HCT116 (cell line): ENCODE measurements around the gene GAK. TPM values are rescaled to one million over a fixed set of nuclear protein-coding genes. Genes with fewer than 3 reads are reported as not detected.

Experiments used
- ATAC-seq: fragments of 200-7000 bp; cut with Tn5 transposase; 2 replicates; pipeline ENCODE4 v1.9.1; 2020; ENCODE audit warnings: mild to moderate bottlenecking, moderate library complexity
- BruUV-seq: library from RNA; stranded (reverse); fragments of 400-500 nt; replicated peaks from 2 replicates; lab custom pipeline; 2021; lab: Mats Ljungman, UMichigan
- CTCF ChIA-PET: fragments of 300-600 bp; sonication (Branson Sonifier 250); formaldehyde crosslinking; loops from one replicate; lab custom pipeline; 2021; ENCODE audit warnings: antibody characterized with exemption; lab: Charles Lee
- POLR2A ChIA-PET: fragments of 300-600, 350-600 bp; sonication (Branson Sonifier 250); formaldehyde crosslinking; loops from one replicate; lab custom pipeline; 2021; ENCODE audit warnings: antibody characterized with exemption; lab: Charles Lee
- RAD21 ChIA-PET, 2 experiments: fragments of 300-600 bp; sonication (Branson Sonifier 250); formaldehyde crosslinking; loops; one replicate each; lab custom pipeline; 2023; ENCODE audit warnings: low total read pairs in 2 of 2; ENCODE audit not compliant: uncharacterized antibody in 2 of 2, unreplicated experiment in 2 of 2, low non-redundant PET in 1 of 2; lab: Charles Lee
- DNase-seq: peaks from one replicate; pipeline ENCODE4 v3.0.0-alpha.2; 2010; ENCODE audit warnings: low read depth, low spot score
- H2AFZ ChIP-seq: fragments of 200-600 bp; shearing (Covaris generic), sonication (generic); 2 replicates; pipeline ENCODE4 v1.6.1; 2017; ENCODE audit warnings: low read depth, mixed run types, mixed read lengths, antibody characterized with exemption, low read length; ENCODE audit not compliant: poor library complexity, severe bottlenecking
- H3K27ac ChIP-seq: 2 replicates; pipeline ENCODE4 v1.5.1; 2012; ENCODE audit warnings: low read depth, low read length
- H3K27me3 ChIP-seq: fragments of 200-600 bp; sonication (generic); 2 replicates; pipeline ENCODE4 v1.6.1; 2016; ENCODE audit warnings: mixed run types, low read length, mixed read lengths; ENCODE audit not compliant: insufficient read depth
- H3K36me3 ChIP-seq, 2 experiments: fragments of 200-500 bp in 1 of 2; fragments of 200-600 bp in 1 of 2; sonication (Bioruptor generic) in 1 of 2; sonication (generic) in 1 of 2; 2 replicates each; pipeline versions ENCODE4 v1.5.1 to v1.6.1; 2014 to 2016; ENCODE audit warnings: low read length in 2 of 2, inconsistent platforms in 1 of 2, mixed read lengths in 1 of 2, mixed run types in 1 of 2; ENCODE audit not compliant: insufficient read depth in 2 of 2, control insufficient read depth in 1 of 2
- H3K4me1 ChIP-seq, 2 experiments: fragments of 200-600 bp in 1 of 2; sonication (generic) in 1 of 2; 2 replicates each; pipeline versions ENCODE4 v1.5.1 to v1.6.1; 2012 to 2017; ENCODE audit warnings: low read length in 2 of 2, inconsistent platforms in 1 of 2, mild to moderate bottlenecking in 1 of 2, mixed read lengths in 1 of 2, mixed run types in 1 of 2, moderate library complexity in 1 of 2; ENCODE audit not compliant: insufficient read depth in 2 of 2, control insufficient read depth in 1 of 2
- H3K4me2 ChIP-seq: fragments of 200-600 bp; sonication (generic); 2 replicates; pipeline ENCODE4 v1.6.1; 2017; ENCODE audit warnings: mixed run types, low read length, mixed read lengths
- H3K4me3 ChIP-seq, 2 experiments: fragments of 200-600 bp in 1 of 2; sonication (generic) in 1 of 2; replicated peaks in 1 of 2; 2 replicates each; pipeline ENCODE4 v1.5.1; 2011 to 2016; ENCODE audit warnings: low read length in 2 of 2, control low read depth in 1 of 2, low read depth in 1 of 2, mild to moderate bottlenecking in 1 of 2, mixed read lengths in 1 of 2, mixed run types in 1 of 2
- H3K79me2 ChIP-seq: fragments of 200-600 bp; sonication (generic); 2 replicates; pipeline ENCODE4 v1.6.1; 2017; ENCODE audit warnings: mild to moderate bottlenecking, mixed run types, low read length, moderate library complexity, mixed read lengths; ENCODE audit not compliant: insufficient read depth
- H3K9ac ChIP-seq: fragments of 200-600 bp; sonication (generic); 2 replicates; pipeline ENCODE4 v1.6.1; 2016; ENCODE audit warnings: low read length, mixed read lengths
- H3K9me2 ChIP-seq: fragments of 200-600 bp; sonication (generic), shearing (Covaris generic); 2 replicates; pipeline ENCODE4 v1.6.1; 2017; ENCODE audit warnings: mixed run types, mild to moderate bottlenecking, moderate library complexity; ENCODE audit not compliant: insufficient read depth
- H3K9me3 ChIP-seq, 2 experiments: fragments of 200-500 bp in 1 of 2; fragments of 200-600 bp in 1 of 2; sonication (Bioruptor generic) in 1 of 2; sonication (generic) in 1 of 2; 2 replicates each; pipeline ENCODE4 v1.6.1; 2014 to 2017; ENCODE audit warnings: low read length in 2 of 2, mixed read lengths in 2 of 2, inconsistent platforms in 1 of 2, low read depth in 1 of 2, mild to moderate bottlenecking in 1 of 2, mixed run types in 1 of 2, moderate library complexity in 1 of 2; ENCODE audit not compliant: control insufficient read depth in 1 of 2, insufficient read depth in 1 of 2
- H4K20me1 ChIP-seq: fragments of 200-600 bp; sonication (generic), shearing (Covaris generic); 2 replicates; pipeline ENCODE4 v1.6.1; 2017; ENCODE audit warnings: mixed run types, mild to moderate bottlenecking, moderate library complexity; ENCODE audit not compliant: insufficient read depth
- CBX3 ChIP-seq: IDR thresholded peaks from 2 replicates; pipeline ENCODE4 v1.6.1; 2012; ENCODE audit warnings: low read depth
- EGR1 ChIP-seq: IDR thresholded peaks from 2 replicates; pipeline ENCODE4 v1.6.1; 2012; ENCODE audit warnings: low read depth
- ELF1 ChIP-seq: IDR thresholded peaks from 2 replicates; pipeline ENCODE4 v1.6.1; 2012; ENCODE audit warnings: low read depth, borderline replicate concordance
- EZH2 ChIP-seq: fragments of 200-600 bp; sonication (generic); IDR thresholded peaks from 2 replicates; pipeline ENCODE4 v1.6.1; 2017; ENCODE audit warnings: antibody characterized with exemption, mixed run types
- EZH2phosphoT487 ChIP-seq: fragments of 200-600 bp; IDR thresholded peaks from 2 replicates; pipeline ENCODE4 v1.6.1; 2018; ENCODE audit warnings: antibody characterized with exemption, borderline replicate concordance
- FOSL1 ChIP-seq: IDR thresholded peaks from 2 replicates; pipeline ENCODE4 v1.6.1; 2012; ENCODE audit warnings: low read depth
- POLR2A ChIP-seq: IDR thresholded peaks from 2 replicates; pipeline ENCODE4 v1.7.0; 2011; ENCODE audit warnings: borderline replicate concordance; ENCODE audit not compliant: insufficient read depth, insufficient read length; ENCODE audit errors: extremely low read depth
- SRF ChIP-seq: IDR thresholded peaks from 2 replicates; pipeline ENCODE4 v1.6.1; 2012; ENCODE audit warnings: low read depth
- TCF7L2 ChIP-seq: IDR thresholded peaks from 2 replicates; pipeline ENCODE4 v1.7.0; 2011; ENCODE audit warnings: borderline replicate concordance, inconsistent platforms; ENCODE audit not compliant: insufficient read depth, insufficient read length; ENCODE audit errors: extremely low read depth
- YY1 ChIP-seq: IDR thresholded peaks from 2 replicates; pipeline ENCODE4 v1.6.1; 2011; ENCODE audit warnings: low read length, low read depth, moderate library complexity, mild to moderate bottlenecking; ENCODE audit not compliant: insufficient replicate concordance; ENCODE audit errors: extremely low read depth
- intact Hi-C: fragments of 100-400 bp; cut with micrococcal nuclease; formaldehyde crosslinking; loops from 2 replicates; pipeline ENCODE4 v1.10.0; 2022
- total RNA-seq: library from RNA; stranded (reverse); gene quantifications from one replicate; pipeline ENCODE4 v1.2.1, GENCODE V29; 2021; ENCODE audit not compliant: unreplicated experiment
- TF ChIP-seq, protein P1 (sequence below): IDR thresholded peaks from 2 replicates; pipeline ENCODE4 v1.6.1; 2012
- TF ChIP-seq, protein P2 (sequence below): IDR thresholded peaks from 2 replicates; pipeline ENCODE4 v1.6.1; 2011; ENCODE audit warnings: mild to moderate bottlenecking, low read length, moderate library complexity; ENCODE audit not compliant: insufficient replicate concordance; ENCODE audit errors: extremely low read depth
- TF ChIP-seq, protein P3 (sequence below): IDR thresholded peaks from 2 replicates; pipeline ENCODE4 v1.6.1; 2012

The GAK gene
- total RNA-seq, 1 experiment from 2014 or later: 123 TPM

DNA sequence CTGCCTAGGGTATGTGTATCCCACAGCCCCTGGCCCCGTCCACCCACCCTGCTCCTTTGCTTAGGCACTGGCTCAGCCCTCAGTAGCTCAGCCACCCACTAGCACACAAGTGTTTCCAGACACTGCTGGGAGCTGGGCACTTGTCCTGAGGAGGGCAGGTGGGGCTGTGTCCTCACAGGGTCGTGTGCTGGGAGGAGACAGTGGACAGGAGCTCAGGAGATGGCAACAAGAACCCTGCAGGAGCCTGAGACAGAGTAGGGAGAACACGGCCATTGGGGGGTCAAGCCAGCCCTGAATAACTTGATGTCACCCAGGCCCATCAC, 100.7 kb downstream of the GAK start:
- no peak overlapping the region for H3K9ac ChIP-seq
- intact Hi-C loops: no loop called here
- no TSS peak for BruUV-seq

More for the DNA sequence above, 100.7 kb downstream of the GAK start:
- no peak overlapping the region for H3K4me3 ChIP-seq
- no peaks in the 10 kb centered on the region for H3K79me2 ChIP-seq
- DNase-seq: no peak
- H3K36me3 ChIP-seq: no peaks in the 10 kb centered on the region
- no peak overlapping the region for H2AFZ ChIP-seq
- 0 out of 4 replicates have a peak, but pooled peaks cover 0 to 3% of the 10 kb centered on the region in 2 experiments for H3K4me1 ChIP-seq
- CTCF ChIA-PET: no interaction called here
- H4K20me1 ChIP-seq: no peaks in the 10 kb centered on the region
- POLR2A ChIA-PET: no interaction called here
- H3K4me2 ChIP-seq: no peak overlapping the region
- H3K27ac ChIP-seq: no peak overlapping the region
- H3K9me2 ChIP-seq: no peaks in the 10 kb centered on the region
- TF ChIP-seq, protein P1, sequence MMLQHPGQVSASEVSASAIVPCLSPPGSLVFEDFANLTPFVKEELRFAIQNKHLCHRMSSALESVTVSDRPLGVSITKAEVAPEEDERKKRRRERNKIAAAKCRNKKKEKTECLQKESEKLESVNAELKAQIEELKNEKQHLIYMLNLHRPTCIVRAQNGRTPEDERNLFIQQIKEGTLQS: no peak
- TF ChIP-seq, protein P2, sequence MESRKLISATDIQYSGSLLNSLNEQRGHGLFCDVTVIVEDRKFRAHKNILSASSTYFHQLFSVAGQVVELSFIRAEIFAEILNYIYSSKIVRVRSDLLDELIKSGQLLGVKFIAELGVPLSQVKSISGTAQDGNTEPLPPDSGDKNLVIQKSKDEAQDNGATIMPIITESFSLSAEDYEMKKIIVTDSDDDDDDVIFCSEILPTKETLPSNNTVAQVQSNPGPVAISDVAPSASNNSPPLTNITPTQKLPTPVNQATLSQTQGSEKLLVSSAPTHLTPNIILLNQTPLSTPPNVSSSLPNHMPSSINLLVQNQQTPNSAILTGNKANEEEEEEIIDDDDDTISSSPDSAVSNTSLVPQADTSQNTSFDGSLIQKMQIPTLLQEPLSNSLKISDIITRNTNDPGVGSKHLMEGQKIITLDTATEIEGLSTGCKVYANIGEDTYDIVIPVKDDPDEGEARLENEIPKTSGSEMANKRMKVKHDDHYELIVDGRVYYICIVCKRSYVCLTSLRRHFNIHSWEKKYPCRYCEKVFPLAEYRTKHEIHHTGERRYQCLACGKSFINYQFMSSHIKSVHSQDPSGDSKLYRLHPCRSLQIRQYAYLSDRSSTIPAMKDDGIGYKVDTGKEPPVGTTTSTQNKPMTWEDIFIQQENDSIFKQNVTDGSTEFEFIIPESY: no peak
- TF ChIP-seq, protein P3, sequence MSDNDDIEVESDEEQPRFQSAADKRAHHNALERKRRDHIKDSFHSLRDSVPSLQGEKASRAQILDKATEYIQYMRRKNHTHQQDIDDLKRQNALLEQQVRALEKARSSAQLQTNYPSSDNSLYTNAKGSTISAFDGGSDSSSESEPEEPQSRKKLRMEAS: no peak
- TF ChIP-seq EZH2 (no peak), POLR2A (no peak), FOSL1 (no peak), EZH2phosphoT487 (no peak), SRF (no peak), EGR1 (no peak), TCF7L2 (no peak), ELF1 (no peak), YY1 (no peak), CBX3 (no peak)
- H3K27me3 ChIP-seq: no peaks in the 10 kb centered on the region
- no peak for ATAC-seq
- RAD21 ChIA-PET: no interaction called here
- H3K9me3 ChIP-seq: no peaks in the 10 kb centered on the region
